ENCODE data around the gene SERP2. TPM values are rescaled to one million over a fixed set of nuclear protein-coding genes. Genes with fewer than 3 reads are reported as not detected.
A peak's percentile ranks its signal among the peaks of the same experiment; 100 is the strongest.

SERP2 gene
- total RNA-seq, 1 experiment from 2014 or later: not detected

GRCh38 chr13:44331446-44331845 is 42.2 kb upstream of the SERP2 start:
- Histone ChIP-seq H3K4me2 (ENCODE audit: low read length) (peak overlapping the region; percentile 24), H3K27ac (ENCODE audit: low read depth, low read length) (no peak overlapping the region), H4K20me1 (ENCODE audit: insufficient read depth) (no peaks in the 10 kb centered on the region), H3K27me3 (ENCODE audit: insufficient read depth, low read length) (no peaks in the 10 kb centered on the region), H3K36me3 (ENCODE audit: control insufficient read depth in 1 of 2, insufficient read depth in 2 of 2, low read length in 2 of 2) (no peaks in the 10 kb centered on the region), H3K9me3 (ENCODE audit: control insufficient read depth in 1 of 2, insufficient read depth in 1 of 2, low read depth in 1 of 2, low read length in 2 of 2) (no peaks in the 10 kb centered on the region), H2AFZ (ENCODE audit: low read depth, low read length, poor library complexity, severe bottlenecking) (no peak overlapping the region), H3K79me2 (ENCODE audit: insufficient read depth, low read length) (no peaks in the 10 kb centered on the region), H3K9ac (ENCODE audit: low read length) (no peak overlapping the region), H3K4me3 (replicated peaks in 1 of 2; ENCODE audit: low read depth in 1 of 2, low read length in 2 of 2) (no peak overlapping the region), H3K9me2 (ENCODE audit: insufficient read depth) (no peaks in the 10 kb centered on the region), H3K4me1 (ENCODE audit: control insufficient read depth in 1 of 2, insufficient read depth in 2 of 2, low read length in 2 of 2) (peaks cover 7 to 17% of the 10 kb centered on the region in 2 experiments; a peak in 3 of 4 replicates)
- ChIA-PET POLR2A (interaction anchor here (1.2 to 1.8 kb wide), 2 partner anchors 12 to 105 kb away, joined by 3 to 5 read pairs; no protein-coding TSS in a partner anchor), RAD21 (ENCODE audit: low non-redundant PET in 1 of 2, low total read pairs in 2 of 2, uncharacterized antibody in 2 of 2, unreplicated experiment in 2 of 2) (interaction anchor here in 1 of 2 experiments (1.3 kb wide), 1 partner anchor 102 kb away, joined by 3 read pairs; no protein-coding TSS in a partner anchor), CTCF (no interaction called here)
- ATAC-seq (peak; percentile 61), DNase-seq (ENCODE audit: low read depth, low spot score) (no peak)
- TF ChIP-seq MAX (IDR thresholded peaks at IDR 0.05) (no peak), POLR2AphosphoS5 (IDR thresholded peaks at IDR 0.05; ENCODE audit: low read depth, low read length) (no peak)
- intact Hi-C loops (cut with micrococcal nuclease): no loop called here
- BruUV-seq (replicated peaks): no TSS peak

DNA sequence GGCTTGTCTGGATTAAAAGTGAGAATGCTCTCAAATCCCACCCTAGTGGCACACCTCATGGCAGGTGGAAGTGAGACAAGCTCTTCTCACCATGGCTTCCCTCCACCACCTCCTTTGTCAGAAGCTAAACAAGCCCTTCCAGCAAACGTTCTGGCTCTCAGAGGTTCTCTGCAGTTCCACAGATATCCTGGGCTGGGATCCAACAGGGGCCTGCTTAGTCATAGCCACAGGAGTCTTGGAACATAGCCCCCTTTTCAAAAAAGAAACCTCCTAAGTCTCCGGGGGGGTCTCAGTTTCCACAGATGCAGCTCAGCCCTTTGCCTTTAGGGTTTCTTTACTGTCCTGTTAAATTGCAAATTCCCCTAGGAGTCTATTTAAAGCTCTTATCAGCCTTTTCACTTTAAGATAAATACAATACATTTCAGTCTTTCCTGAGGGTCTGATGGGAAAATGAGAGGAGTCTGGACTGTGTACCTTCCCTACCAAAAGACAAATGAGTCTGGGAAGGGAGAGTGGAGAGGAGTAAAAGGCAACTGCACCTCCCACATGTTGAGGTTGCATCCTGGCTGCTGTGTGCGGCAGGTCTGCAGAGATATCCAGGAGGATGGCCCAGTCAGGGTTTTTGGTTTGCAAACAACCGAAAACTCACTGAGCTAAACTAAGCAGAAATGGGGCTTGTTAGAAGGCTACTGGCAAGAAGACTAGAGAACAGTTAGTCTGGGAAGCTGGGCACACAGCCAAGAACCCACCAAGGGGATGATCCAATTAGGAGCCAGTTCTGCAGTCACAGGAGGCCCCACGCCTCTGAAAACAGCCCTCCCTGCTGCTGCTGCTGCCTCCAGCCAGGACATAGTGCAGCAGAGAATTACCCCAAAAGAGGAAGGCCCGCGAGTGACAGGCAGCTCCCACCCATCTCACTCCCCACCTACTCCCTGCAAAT is 41.4 kb upstream of the SERP2 start:
- H3K4me1 ChIP-seq (ENCODE audit: control insufficient read depth in 1 of 2, insufficient read depth in 2 of 2, low read length in 2 of 2): peaks cover 7 to 21% of the 10 kb centered on the region in 2 experiments; a peak in 3 of 4 replicates
- ChIA-PET CTCF (no interaction called here), RAD21 (ENCODE audit: low non-redundant PET in 1 of 2, low total read pairs in 2 of 2, uncharacterized antibody in 2 of 2, unreplicated experiment in 2 of 2) (interaction anchor here in 1 of 2 experiments (1.3 kb wide), 1 partner anchor 101 kb away, joined by 3 read pairs; no protein-coding TSS in a partner anchor), POLR2A (interaction anchor here (1.2 to 1.8 kb wide), 2 partner anchors 11 to 104 kb away, joined by 3 to 5 read pairs; no protein-coding TSS in a partner anchor)
- H3K36me3 ChIP-seq (ENCODE audit: control insufficient read depth in 1 of 2, insufficient read depth in 2 of 2, low read length in 2 of 2): no peaks in the 10 kb centered on the region
- ATAC-seq (peak; percentile 58), DNase-seq (ENCODE audit: low read depth, low spot score) (no peak)
- intact Hi-C loops (cut with micrococcal nuclease): no loop called here
- no peak overlapping the region for H3K27ac ChIP-seq (ENCODE audit: low read depth, low read length)
- no peaks in the 10 kb centered on the region for H3K79me2 ChIP-seq (ENCODE audit: insufficient read depth, low read length)
- BruUV-seq (replicated peaks): no TSS peak
- H2AFZ ChIP-seq (ENCODE audit: low read depth, low read length, poor library complexity, severe bottlenecking): no peak overlapping the region
- no peaks in the 10 kb centered on the region for H3K9me2 ChIP-seq (ENCODE audit: insufficient read depth)
- no peak overlapping the region for H3K9ac ChIP-seq (ENCODE audit: low read length)
- no peak overlapping the region for H3K4me3 ChIP-seq (replicated peaks in 1 of 2; ENCODE audit: low read depth in 1 of 2, low read length in 2 of 2)
- no peaks in the 10 kb centered on the region for H4K20me1 ChIP-seq (ENCODE audit: insufficient read depth)
- peak overlapping the region; percentile 24 for H3K4me2 ChIP-seq (ENCODE audit: low read length)
- no peaks in the 10 kb centered on the region for H3K27me3 ChIP-seq (ENCODE audit: insufficient read depth, low read length)
- no peaks in the 10 kb centered on the region for H3K9me3 ChIP-seq (ENCODE audit: control insufficient read depth in 1 of 2, insufficient read depth in 1 of 2, low read depth in 1 of 2, low read length in 2 of 2)
- no peak for TF ChIP-seq EZH2 (IDR thresholded peaks at IDR 0.05)
- TF ChIP-seq, protein P1, sequence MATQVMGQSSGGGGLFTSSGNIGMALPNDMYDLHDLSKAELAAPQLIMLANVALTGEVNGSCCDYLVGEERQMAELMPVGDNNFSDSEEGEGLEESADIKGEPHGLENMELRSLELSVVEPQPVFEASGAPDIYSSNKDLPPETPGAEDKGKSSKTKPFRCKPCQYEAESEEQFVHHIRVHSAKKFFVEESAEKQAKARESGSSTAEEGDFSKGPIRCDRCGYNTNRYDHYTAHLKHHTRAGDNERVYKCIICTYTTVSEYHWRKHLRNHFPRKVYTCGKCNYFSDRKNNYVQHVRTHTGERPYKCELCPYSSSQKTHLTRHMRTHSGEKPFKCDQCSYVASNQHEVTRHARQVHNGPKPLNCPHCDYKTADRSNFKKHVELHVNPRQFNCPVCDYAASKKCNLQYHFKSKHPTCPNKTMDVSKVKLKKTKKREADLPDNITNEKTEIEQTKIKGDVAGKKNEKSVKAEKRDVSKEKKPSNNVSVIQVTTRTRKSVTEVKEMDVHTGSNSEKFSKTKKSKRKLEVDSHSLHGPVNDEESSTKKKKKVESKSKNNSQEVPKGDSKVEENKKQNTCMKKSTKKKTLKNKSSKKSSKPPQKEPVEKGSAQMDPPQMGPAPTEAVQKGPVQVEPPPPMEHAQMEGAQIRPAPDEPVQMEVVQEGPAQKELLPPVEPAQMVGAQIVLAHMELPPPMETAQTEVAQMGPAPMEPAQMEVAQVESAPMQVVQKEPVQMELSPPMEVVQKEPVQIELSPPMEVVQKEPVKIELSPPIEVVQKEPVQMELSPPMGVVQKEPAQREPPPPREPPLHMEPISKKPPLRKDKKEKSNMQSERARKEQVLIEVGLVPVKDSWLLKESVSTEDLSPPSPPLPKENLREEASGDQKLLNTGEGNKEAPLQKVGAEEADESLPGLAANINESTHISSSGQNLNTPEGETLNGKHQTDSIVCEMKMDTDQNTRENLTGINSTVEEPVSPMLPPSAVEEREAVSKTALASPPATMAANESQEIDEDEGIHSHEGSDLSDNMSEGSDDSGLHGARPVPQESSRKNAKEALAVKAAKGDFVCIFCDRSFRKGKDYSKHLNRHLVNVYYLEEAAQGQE (IDR thresholded peaks at IDR 0.05; ENCODE audit: low read depth): no peak
- no peak for TF ChIP-seq TCF7L2 (IDR thresholded peaks at IDR 0.05; ENCODE audit: borderline replicate concordance, extremely low read depth, insufficient read depth, insufficient read length)
- no peak for TF ChIP-seq CEBPB (IDR thresholded peaks at IDR 0.05; ENCODE audit: low read depth)
- no peak for TF ChIP-seq ZNF274 (IDR thresholded peaks at IDR 0.05; ENCODE audit: low read depth, low read length)
- TF ChIP-seq ZFX (IDR thresholded peaks at IDR 0.05): no peak
- no peak for TF ChIP-seq SP1 (IDR thresholded peaks at IDR 0.05; ENCODE audit: low read depth)
- TF ChIP-seq SRF (IDR thresholded peaks at IDR 0.05; ENCODE audit: low read depth): no peak
- no peak for TF ChIP-seq ELF1 (IDR thresholded peaks at IDR 0.05; ENCODE audit: borderline replicate concordance, low read depth)
- TF ChIP-seq RAD21 (IDR thresholded peaks at IDR 0.05; ENCODE audit: low read depth): no peak
- TF ChIP-seq MAX (IDR thresholded peaks at IDR 0.05): no peak
- TF ChIP-seq SIN3A (IDR thresholded peaks at IDR 0.05; ENCODE audit: low read depth): no peak
- TF ChIP-seq EGR1 (IDR thresholded peaks at IDR 0.05; ENCODE audit: low read depth): no peak
- no peak for TF ChIP-seq ATF3 (IDR thresholded peaks at IDR 0.05)
- no peak for TF ChIP-seq FOSL1 (IDR thresholded peaks at IDR 0.05; ENCODE audit: low read depth)

All from HCT116 (cell line).